ENCODE data around the gene HTR4. TPM values are rescaled to one million over a fixed set of nuclear protein-coding genes. Genes with fewer than 3 reads are reported as not detected.
"Not testable (repeated sequence)": the region's sequence is repeated elsewhere in the genome, so short reads cannot be mapped to it uniquely, and the experiment has no call there.

The HTR4 gene
- polyA plus RNA-seq, 3 donors: not detected

- Histone ChIP-seq H3K27me3 (ENCODE audit: control insufficient read depth in 2 of 2, insufficient read depth in 2 of 2, low read length in 2 of 2) (peaks cover 0 to 2% of the 10 kb centered on the region in 2 donors), H4K20me1 (ENCODE audit: insufficient read depth, low read length) (no peaks in the 10 kb centered on the region), H2AFZ (ENCODE audit: insufficient read depth, low read depth, low read length, poor library complexity, severe bottlenecking) (no peak overlapping the region), H3K9me3 (replicated peaks in 1 of 2; ENCODE audit: control insufficient read depth in 1 of 2, insufficient read depth in 1 of 2, low read length in 2 of 2) (no peaks in the 10 kb centered on the region), H3K4me3 (replicated peaks in 1 of 3; ENCODE audit: low read depth in 2 of 3, low read length in 3 of 3) (no peak overlapping the region), H3K4me1 (ENCODE audit: control insufficient read depth in 1 of 2, insufficient read depth in 2 of 2, low read length in 2 of 2) (no peaks in the 10 kb centered on the region), H3K27ac (ENCODE audit: low read depth in 1 of 2, low read length in 2 of 2) (no peak overlapping the region), H3K36me3 (replicated peaks in 1 of 2; ENCODE audit: control insufficient read depth in 1 of 2, insufficient read depth in 2 of 2, low read length in 2 of 2) (no peaks in the 10 kb centered on the region), H3K4me2 (replicated peaks; ENCODE audit: extremely low read depth, low read length, poor library complexity, severe bottlenecking) (no peak overlapping the region), H3K79me2 (ENCODE audit: insufficient read depth, low read length) (no peaks in the 10 kb centered on the region), H3K9ac (ENCODE audit: insufficient read depth, low read length, poor library complexity, severe bottlenecking) (no peak overlapping the region)
- TF ChIP-seq, protein P1, sequence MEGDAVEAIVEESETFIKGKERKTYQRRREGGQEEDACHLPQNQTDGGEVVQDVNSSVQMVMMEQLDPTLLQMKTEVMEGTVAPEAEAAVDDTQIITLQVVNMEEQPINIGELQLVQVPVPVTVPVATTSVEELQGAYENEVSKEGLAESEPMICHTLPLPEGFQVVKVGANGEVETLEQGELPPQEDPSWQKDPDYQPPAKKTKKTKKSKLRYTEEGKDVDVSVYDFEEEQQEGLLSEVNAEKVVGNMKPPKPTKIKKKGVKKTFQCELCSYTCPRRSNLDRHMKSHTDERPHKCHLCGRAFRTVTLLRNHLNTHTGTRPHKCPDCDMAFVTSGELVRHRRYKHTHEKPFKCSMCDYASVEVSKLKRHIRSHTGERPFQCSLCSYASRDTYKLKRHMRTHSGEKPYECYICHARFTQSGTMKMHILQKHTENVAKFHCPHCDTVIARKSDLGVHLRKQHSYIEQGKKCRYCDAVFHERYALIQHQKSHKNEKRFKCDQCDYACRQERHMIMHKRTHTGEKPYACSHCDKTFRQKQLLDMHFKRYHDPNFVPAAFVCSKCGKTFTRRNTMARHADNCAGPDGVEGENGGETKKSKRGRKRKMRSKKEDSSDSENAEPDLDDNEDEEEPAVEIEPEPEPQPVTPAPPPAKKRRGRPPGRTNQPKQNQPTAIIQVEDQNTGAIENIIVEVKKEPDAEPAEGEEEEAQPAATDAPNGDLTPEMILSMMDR (IDR thresholded peaks at IDR 0.05): no peak
- no peak overlapping the region for H3K4me3 Mint-ChIP-seq
- no peaks in the 10 kb centered on the region for H3K36me3 Mint-ChIP-seq
- no peak overlapping the region for H3K27ac Mint-ChIP-seq
- no peak for DNase-seq
- H3K9me3 Mint-ChIP-seq: peaks cover 0 to 3% (median 0%) of the 10 kb centered on the region in 7 donors
- H3K4me1 Mint-ChIP-seq: no peaks in the 10 kb centered on the region
- 80% methylated on average over 1 of the region's 6 CpGs for WGBS (ENCODE audit: insufficient coverage)
- H3K27me3 Mint-ChIP-seq (ENCODE audit: low read depth in 3 of 3): peaks cover 0 to 7% (median 0%) of the 10 kb centered on the region in 3 donors
- intact Hi-C loops (cut with micrococcal nuclease): no loop called here
Observed at GRCh38 chr5:148681157-148682057, 27.1 kb upstream of the HTR4 start.

DNA sequence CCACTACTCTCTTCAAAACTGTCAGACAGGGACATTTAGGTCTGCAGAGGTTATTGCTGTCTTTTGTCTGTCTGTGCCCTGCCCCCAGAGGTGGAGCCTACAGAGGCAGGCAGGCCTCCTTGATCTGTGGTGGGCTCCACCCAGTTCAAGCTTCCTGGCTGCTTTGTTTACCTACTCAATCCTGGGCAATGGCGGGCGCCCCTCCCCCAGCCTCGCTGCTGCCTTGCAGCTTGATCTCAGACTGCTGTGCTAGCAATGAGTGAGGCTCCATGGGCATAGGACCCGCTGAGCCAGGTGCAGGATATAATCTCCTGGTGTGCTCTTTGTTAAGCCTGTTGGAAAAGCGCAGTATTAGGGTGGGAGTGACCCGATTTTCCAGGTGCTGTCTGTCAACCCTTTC, 19.4 kb upstream of the HTR4 start:
- 89% methylated on average over 4 of the region's 6 CpGs for WGBS (ENCODE audit: insufficient coverage)
- intact Hi-C loops (cut with micrococcal nuclease); H3K27me3 Mint-ChIP-seq (ENCODE audit: low read depth in 3 of 3); H3K27me3 ChIP-seq (ENCODE audit: control insufficient read depth in 2 of 2, insufficient read depth in 2 of 2, low read length in 2 of 2); DNase-seq; H3K4me2 ChIP-seq (replicated peaks; ENCODE audit: extremely low read depth, low read length, poor library complexity, severe bottlenecking); H3K27ac ChIP-seq (ENCODE audit: low read depth in 1 of 2, low read length in 2 of 2); H3K9me3 ChIP-seq (replicated peaks in 1 of 2; ENCODE audit: control insufficient read depth in 1 of 2, insufficient read depth in 1 of 2, low read length in 2 of 2); H3K4me1 ChIP-seq (ENCODE audit: control insufficient read depth in 1 of 2, insufficient read depth in 2 of 2, low read length in 2 of 2); H3K4me3 ChIP-seq (replicated peaks in 1 of 3; ENCODE audit: low read depth in 2 of 3, low read length in 3 of 3); H3K4me1 Mint-ChIP-seq; H3K9ac ChIP-seq (ENCODE audit: insufficient read depth, low read length, poor library complexity, severe bottlenecking); H3K4me3 Mint-ChIP-seq; H3K36me3 ChIP-seq (replicated peaks in 1 of 2; ENCODE audit: control insufficient read depth in 1 of 2, insufficient read depth in 2 of 2, low read length in 2 of 2); H3K27ac Mint-ChIP-seq; H3K79me2 ChIP-seq (ENCODE audit: insufficient read depth, low read length); H2AFZ ChIP-seq (ENCODE audit: insufficient read depth, low read depth, low read length, poor library complexity, severe bottlenecking); H4K20me1 ChIP-seq (ENCODE audit: insufficient read depth, low read length); H3K36me3 Mint-ChIP-seq: not testable (repeated sequence)
- H3K9me3 Mint-ChIP-seq: peaks cover 0 to 14% (median 10%) of the 10 kb centered on the region in 7 donors
